Hepatocyte (in vitro differentiated cells): Measurements from ENCODE around the gene NIM1K. TPM values are rescaled to one million over a fixed set of nuclear protein-coding genes. Genes with fewer than 3 reads are reported as not detected.

Source experiments
- DNase-seq: peaks from one replicate; pipeline ENCODE4 v3.0.0-alpha.2; 2016; ENCODE audit warnings: low spot score
- H2AFZ ChIP-seq: fragments of 200-600 bp; sonication (generic); 2 replicates; pipeline ENCODE4 v1.6.0; 2016; ENCODE audit warnings: antibody characterized with exemption, mild to moderate bottlenecking
- H3K27ac ChIP-seq: fragments of 200-600 bp; sonication (generic); 2 replicates; pipeline ENCODE4 v1.5.1; 2016; ENCODE audit warnings: mild to moderate bottlenecking
- H3K27me3 ChIP-seq: fragments of 200-600 bp; sonication (generic); 2 replicates; pipeline ENCODE4 v1.6.1; 2016
- H3K36me3 ChIP-seq: fragments of 200-600 bp; sonication (generic); replicated peaks from 2 replicates; pipeline ENCODE4 v1.5.1; 2016; ENCODE audit warnings: low read depth; ENCODE audit not compliant: insufficient read depth
- H3K4me1 ChIP-seq: fragments of 200-600 bp; sonication (generic); 2 replicates; pipeline ENCODE4 v1.5.1; 2016; ENCODE audit warnings: mild to moderate bottlenecking, moderate library complexity; ENCODE audit not compliant: insufficient read depth
- H3K4me2 ChIP-seq: fragments of 200-600 bp; sonication (generic); 2 replicates; pipeline ENCODE4 v1.6.0; 2016
- H3K4me3 ChIP-seq: fragments of 200-600 bp; sonication (generic); 2 replicates; pipeline ENCODE4 v1.5.1; 2016; ENCODE audit warnings: mild to moderate bottlenecking
- H3K79me2 ChIP-seq: fragments of 200-600 bp; sonication (generic); 2 replicates; pipeline ENCODE4 v1.6.0; 2017; ENCODE audit warnings: mild to moderate bottlenecking
- H3K9me2 ChIP-seq: fragments of 200-600 bp; sonication (generic); replicated peaks from 2 replicates; pipeline ENCODE4 v1.6.0; 2017; ENCODE audit warnings: mild to moderate bottlenecking; ENCODE audit not compliant: insufficient read depth
- H3K9me3 ChIP-seq: fragments of 200-600 bp; sonication (generic); 2 replicates; pipeline ENCODE4 v1.5.1; 2016; ENCODE audit warnings: low read depth, mild to moderate bottlenecking
- H4K20me1 ChIP-seq: fragments of 200-600 bp; sonication (generic); 2 replicates; pipeline ENCODE4 v1.6.0; 2016; ENCODE audit warnings: mild to moderate bottlenecking; ENCODE audit not compliant: insufficient read depth, poor library complexity, severe bottlenecking
- EZH2 ChIP-seq: fragments of 200-600 bp; sonication (generic); IDR thresholded peaks from 2 replicates; pipeline ENCODE4 v1.6.1; 2016; ENCODE audit warnings: antibody characterized with exemption, mild to moderate bottlenecking, borderline replicate concordance
- EZH2phosphoT487 ChIP-seq: fragments of 200-600 bp; sonication (generic); IDR thresholded peaks from one replicate; pipeline ENCODE4 v1.6.1; 2018; ENCODE audit warnings: antibody characterized with exemption, mild to moderate bottlenecking, low read depth, moderate library complexity; ENCODE audit not compliant: unreplicated experiment, severe bottlenecking
- WGBS: methylation state at CpG from one replicate; pipeline ENCODE4 v1.1.6; 2016; ENCODE audit warnings: low lambda C conversion rate; ENCODE audit errors: missing lambda C conversion rate; 5-methylcytosine and 5-hydroxymethylcytosine counted together
- polyA plus RNA-seq: library from polyadenylated mRNA; unstranded; fragments of >200 nt; fragmentation: Nextera tagmentation; extraction: Ambion mirVana; gene quantifications from 2 replicates; pipeline ENCODE4 v1.2.1, GENCODE V29; 2016
- total RNA-seq: library from RNA; depleted of rRNA; stranded (reverse); fragments of >200 nt; gene quantifications from 2 replicates; pipeline ENCODE4 v1.2.3, GENCODE V29; 2014
- TF ChIP-seq, protein P1 (sequence below): fragments of 200-600 bp; sonication (generic); IDR thresholded peaks from 2 replicates; pipeline ENCODE4 v1.5.1; 2016; ENCODE audit warnings: antibody characterized with exemption, mild to moderate bottlenecking; ENCODE audit not compliant: poor library complexity

Gene NIM1K
- total and polyA plus RNA-seq, 2 experiments from 2014 or later = not detected

DNA sequence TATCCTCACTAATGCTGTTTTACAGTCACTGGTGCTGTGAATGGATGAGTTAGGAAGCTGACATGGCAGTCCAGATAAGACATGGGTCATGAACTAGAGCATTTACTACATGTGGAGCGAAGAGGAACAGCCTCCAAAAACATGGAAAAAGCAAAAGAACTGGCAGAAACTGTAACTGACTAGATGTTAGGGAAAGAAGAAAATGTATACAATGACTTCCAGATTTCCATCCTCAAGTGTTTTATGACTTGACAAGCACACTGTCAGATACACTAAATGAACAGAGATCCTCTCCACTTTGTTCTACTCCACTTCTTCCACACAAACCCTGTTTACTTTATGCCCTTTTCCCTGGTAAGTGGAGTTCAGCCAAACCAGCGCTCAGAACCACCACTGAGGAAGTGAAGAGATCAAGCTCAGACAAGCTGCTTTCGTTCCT is 109.6 kb downstream of the NIM1K start:
- Histone ChIP-seq H3K9me3 (no peaks in the 10 kb centered on the region), H4K20me1 (peaks cover 97% of the 10 kb centered on the region)
- WGBS = 75% methylated on average over 3 of the region's 3 CpGs

DNA sequence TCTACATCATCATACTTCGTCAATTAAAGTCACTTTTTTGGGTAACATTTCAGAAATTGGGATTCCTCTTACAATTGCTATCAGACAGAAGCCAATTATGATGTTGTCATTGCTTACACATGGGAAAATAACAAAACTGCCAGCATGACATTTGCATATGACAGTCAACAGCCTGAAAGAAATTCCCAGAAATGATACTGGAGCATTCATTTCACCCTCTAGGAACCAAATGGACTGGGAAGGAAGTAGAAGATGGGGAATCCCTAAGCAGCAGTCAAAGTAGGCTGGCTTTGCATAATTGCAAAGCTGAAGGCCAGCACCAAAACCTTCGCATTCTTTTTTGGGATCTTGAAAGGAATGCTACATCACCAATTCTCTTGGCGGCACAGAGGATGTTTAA is 110.5 kb downstream of the NIM1K start:
- no peak overlapping the region for H3K27ac ChIP-seq
- peaks cover 10% of the 10 kb centered on the region for H3K4me1 ChIP-seq
- no peak for DNase-seq
- no peaks in the 10 kb centered on the region for H3K9me3 ChIP-seq
- 93% methylated on average over 3 of the region's 3 CpGs for WGBS
- peaks cover 97% of the 10 kb centered on the region for H4K20me1 ChIP-seq
- H2AFZ ChIP-seq = no peak overlapping the region
- TF ChIP-seq, protein P1, sequence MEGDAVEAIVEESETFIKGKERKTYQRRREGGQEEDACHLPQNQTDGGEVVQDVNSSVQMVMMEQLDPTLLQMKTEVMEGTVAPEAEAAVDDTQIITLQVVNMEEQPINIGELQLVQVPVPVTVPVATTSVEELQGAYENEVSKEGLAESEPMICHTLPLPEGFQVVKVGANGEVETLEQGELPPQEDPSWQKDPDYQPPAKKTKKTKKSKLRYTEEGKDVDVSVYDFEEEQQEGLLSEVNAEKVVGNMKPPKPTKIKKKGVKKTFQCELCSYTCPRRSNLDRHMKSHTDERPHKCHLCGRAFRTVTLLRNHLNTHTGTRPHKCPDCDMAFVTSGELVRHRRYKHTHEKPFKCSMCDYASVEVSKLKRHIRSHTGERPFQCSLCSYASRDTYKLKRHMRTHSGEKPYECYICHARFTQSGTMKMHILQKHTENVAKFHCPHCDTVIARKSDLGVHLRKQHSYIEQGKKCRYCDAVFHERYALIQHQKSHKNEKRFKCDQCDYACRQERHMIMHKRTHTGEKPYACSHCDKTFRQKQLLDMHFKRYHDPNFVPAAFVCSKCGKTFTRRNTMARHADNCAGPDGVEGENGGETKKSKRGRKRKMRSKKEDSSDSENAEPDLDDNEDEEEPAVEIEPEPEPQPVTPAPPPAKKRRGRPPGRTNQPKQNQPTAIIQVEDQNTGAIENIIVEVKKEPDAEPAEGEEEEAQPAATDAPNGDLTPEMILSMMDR = no peak
- no peak for TF ChIP-seq EZH2phosphoT487
- no peak for TF ChIP-seq EZH2
- no peaks in the 10 kb centered on the region for H3K27me3 ChIP-seq
- no peaks in the 10 kb centered on the region for H3K9me2 ChIP-seq
- peaks cover 94% of the 10 kb centered on the region for H3K79me2 ChIP-seq
- no peak overlapping the region for H3K4me3 ChIP-seq
- H3K36me3 ChIP-seq = no peaks in the 10 kb centered on the region
- H3K4me2 ChIP-seq = peak overlapping the region; percentile 8

More for the DNA sequence above, 109.6 kb downstream of the NIM1K start:
- Histone ChIP-seq H3K4me2 (peak overlapping the region; percentile 8), H3K9me2 (no peaks in the 10 kb centered on the region), H3K4me1 (peaks cover 7% of the 10 kb centered on the region), H3K27me3 (no peaks in the 10 kb centered on the region), H2AFZ (no peak overlapping the region), H3K79me2 (peaks cover 94% of the 10 kb centered on the region), H3K4me3 (no peak overlapping the region), H3K36me3 (peaks cover 5% of the 10 kb centered on the region), H3K27ac (no peak overlapping the region)
- TF ChIP-seq EZH2phosphoT487 (no peak), EZH2 (no peak)
- TF ChIP-seq, protein P1 = no peak
- no peak for DNase-seq

DNA sequence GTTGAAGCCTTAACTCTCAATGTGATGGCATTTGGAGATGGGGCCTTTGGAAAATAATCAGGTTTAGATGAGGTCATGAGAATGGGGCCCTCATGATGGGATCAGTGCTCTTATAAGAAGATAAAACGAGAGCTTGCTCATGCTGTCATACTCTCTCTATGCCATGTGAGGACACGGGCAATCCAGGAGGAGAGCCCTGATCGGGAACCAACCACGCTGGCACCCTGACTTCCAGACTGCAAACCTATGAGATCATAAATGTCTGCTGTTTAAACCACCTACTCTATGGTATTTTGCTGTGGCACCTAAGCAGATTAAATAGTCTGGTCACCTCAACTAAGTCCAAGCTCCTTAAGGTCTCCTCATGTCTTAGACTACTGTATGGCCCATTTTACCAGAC is 111.2 kb downstream of the NIM1K start:
- no peak overlapping the region for H3K27ac ChIP-seq
- H3K4me2 ChIP-seq = peak overlapping the region; percentile 42
- DNase-seq = no peak
- no peaks in the 10 kb centered on the region for H3K9me3 ChIP-seq
- no peaks in the 10 kb centered on the region for H3K9me2 ChIP-seq
- H3K79me2 ChIP-seq = peaks cover 95% of the 10 kb centered on the region
- no peak overlapping the region for H2AFZ ChIP-seq
- 88% methylated on average over 4 of the region's 4 CpGs for WGBS
- TF ChIP-seq, protein P1 = no peak
- TF ChIP-seq EZH2phosphoT487 (no peak), EZH2 (no peak)
- H3K36me3 ChIP-seq = no peaks in the 10 kb centered on the region
- H4K20me1 ChIP-seq = peaks cover 97% of the 10 kb centered on the region
- peaks cover 17% of the 10 kb centered on the region for H3K4me1 ChIP-seq
- H3K4me3 ChIP-seq = no peak overlapping the region
- no peaks in the 10 kb centered on the region for H3K27me3 ChIP-seq

DNA sequence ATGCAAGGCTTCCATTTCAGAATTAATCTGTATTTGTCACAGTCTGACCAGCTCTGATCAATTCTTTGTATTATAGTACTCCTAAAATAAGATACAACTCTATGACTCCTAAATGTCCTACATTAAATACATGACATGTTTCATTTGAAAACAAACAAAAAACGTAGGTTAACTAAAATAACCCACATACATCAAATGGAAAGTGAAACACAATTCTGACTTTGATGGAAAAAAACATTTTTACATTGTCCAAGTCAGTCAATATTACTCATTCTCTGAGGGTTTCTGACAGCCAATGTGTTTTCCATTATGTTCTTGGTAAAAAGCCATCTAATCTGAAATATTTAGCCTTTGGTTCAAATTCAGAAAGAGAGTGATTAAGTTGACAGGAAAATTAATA is 112.5 kb downstream of the NIM1K start:
- H3K9me2 ChIP-seq = no peaks in the 10 kb centered on the region
- H3K27me3 ChIP-seq = no peaks in the 10 kb centered on the region
- TF ChIP-seq EZH2 (no peak), EZH2phosphoT487 (no peak)
- TF ChIP-seq, protein P1 = no peak
- H2AFZ ChIP-seq = no peak overlapping the region
- H4K20me1 ChIP-seq = peaks cover 97% of the 10 kb centered on the region
- peaks cover 27% of the 10 kb centered on the region for H3K4me1 ChIP-seq
- no peaks in the 10 kb centered on the region for H3K9me3 ChIP-seq
- H3K4me2 ChIP-seq = no peak overlapping the region
- peaks cover 97% of the 10 kb centered on the region for H3K79me2 ChIP-seq
- 76% methylated on average over 1 of the region's 1 CpG for WGBS
- DNase-seq = no peak
- no peak overlapping the region for H3K27ac ChIP-seq
- no peaks in the 10 kb centered on the region for H3K36me3 ChIP-seq
- H3K4me3 ChIP-seq = no peak overlapping the region
